ENCODE data around the gene EFNB2. TPM values are rescaled to one million over a fixed set of nuclear protein-coding genes. Genes with fewer than 3 reads are reported as not detected.

The EFNB2 gene
- total and polyA plus RNA-seq, 2 donors (not counting 3 experiments of a cell fraction or from before 2014, with no cell fraction given) = 50.4 to 69.5 TPM

DNA sequence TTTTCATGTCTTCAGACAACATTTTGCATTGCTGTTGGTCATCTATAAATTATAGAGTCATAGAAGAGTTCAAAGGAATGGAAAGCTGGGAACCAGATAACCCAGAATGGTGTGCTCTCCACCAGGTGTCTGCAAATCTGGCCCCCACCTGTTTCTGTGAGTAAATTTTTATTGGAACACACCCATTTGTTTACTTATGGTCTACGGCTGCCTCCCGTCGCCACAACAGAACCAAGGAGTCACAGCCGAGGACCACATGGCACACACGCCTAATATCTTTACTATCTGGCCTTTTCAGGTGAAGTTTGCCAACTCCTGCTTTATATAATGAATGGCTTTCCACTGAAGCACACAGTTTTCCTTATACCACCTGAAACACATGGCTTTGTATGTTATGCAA, 58.2 kb downstream of the EFNB2 start:
- Histone ChIP-seq H2AFZ (ENCODE audit: low read depth, low read length) (no peak overlapping the region), H3K9me1 (replicated peaks; ENCODE audit: control insufficient read depth, extremely low read depth, insufficient read depth, low read length) (no peaks in the 10 kb centered on the region), H3K27ac (ENCODE audit: insufficient read depth, low read depth, low read length) (no peak overlapping the region), H3K9ac (replicated peaks; ENCODE audit: extremely low read depth, insufficient read depth, low read length) (no peak overlapping the region), H3K36me3 (ENCODE audit: control insufficient read depth in 2 of 2, extremely low read depth in 1 of 2, insufficient read depth in 2 of 2, low read length in 2 of 2) (no peaks in the 10 kb centered on the region), H3K4me3 (replicated peaks in 1 of 3; ENCODE audit: insufficient read depth in 1 of 3, low read depth in 1 of 3, low read length in 3 of 3) (no peak overlapping the region), H3K79me2 (ENCODE audit: control insufficient read depth, insufficient read depth, low read length) (no peaks in the 10 kb centered on the region), H4K20me1 (replicated peaks; ENCODE audit: control insufficient read depth, extremely low read depth, insufficient read depth, low read length) (no peaks in the 10 kb centered on the region), H3K9me3 (replicated peaks; ENCODE audit: control insufficient read depth, insufficient read depth, low read length) (no peaks in the 10 kb centered on the region), H3K4me2 (ENCODE audit: insufficient read depth, low read length) (no peak overlapping the region), H3K4me1 (ENCODE audit: control insufficient read depth, extremely low read depth, insufficient read depth, low read length) (peaks cover 3% of the 10 kb centered on the region), H3K27me3 (ENCODE audit: control insufficient read depth in 2 of 2, insufficient read depth in 2 of 2, low read length in 2 of 2) (no peaks in the 10 kb centered on the region)
- dilution Hi-C loops (cut with MboI; ENCODE audit: extremely low pct_ligation_motif_present, low sequenced_read_pairs) (no loop called here), intact Hi-C loops (cut with micrococcal nuclease) (no loop called here)
- no TSS peak for BruUV-seq (replicated peaks)
- FAIRE-seq = no peak
- DNase-seq (ENCODE audit: low read depth, low spot score) = no peak
- TF ChIP-seq POLR2A (IDR thresholded peaks at IDR 0.05; ENCODE audit: low read depth, low read length) (no peak), MYC (IDR thresholded peaks at IDR 0.05; ENCODE audit: low read depth, low read length) (no peak), POLR2AphosphoS5 (IDR thresholded peaks at IDR 0.05; ENCODE audit: insufficient read depth, low read depth, low read length) (no peak), CTCF (IDR thresholded peaks at IDR 0.05; ENCODE audit: extremely low read depth in 1 of 2, insufficient read depth in 1 of 2, low read depth in 1 of 2, low read length in 2 of 2) (no peak), GATA2 (IDR thresholded peaks at IDR 0.05; ENCODE audit: insufficient read depth, insufficient read length, low read depth, low read length) (no peak), FOS (IDR thresholded peaks at IDR 0.05; ENCODE audit: borderline replicate concordance, insufficient read depth, low read length) (no peak), EZH2 (IDR thresholded peaks at IDR 0.05; ENCODE audit: borderline replicate concordance, low read depth, low read length, severe bottlenecking) (no peak), JUN (IDR thresholded peaks at IDR 0.05; ENCODE audit: borderline replicate concordance, insufficient read depth, insufficient read length, low read depth) (no peak), MAX (IDR thresholded peaks at IDR 0.05; ENCODE audit: insufficient read depth, insufficient read length) (no peak)
- CTCF ChIA-PET = no interaction called here
- POLR2A ChIA-PET = no interaction called here
